KBM-7 (cell line): ENCODE measurements around the gene GRM6.

ENCODE experiments used
- DNase-seq: peaks from one replicate; pipeline ENCODE4 v3.0.0-alpha.2; 2015
- in situ Hi-C: fragments of 300-500 bp; cut with MboI; formaldehyde crosslinking; loops from 2 replicates; pipeline ENCODE4 v1.14.3; 2020; ENCODE audit warnings: low sequenced_read_pairs, low pct_unique_long_range_greater_than_20kb, mixed read lengths

The GRM6 gene

DNA sequence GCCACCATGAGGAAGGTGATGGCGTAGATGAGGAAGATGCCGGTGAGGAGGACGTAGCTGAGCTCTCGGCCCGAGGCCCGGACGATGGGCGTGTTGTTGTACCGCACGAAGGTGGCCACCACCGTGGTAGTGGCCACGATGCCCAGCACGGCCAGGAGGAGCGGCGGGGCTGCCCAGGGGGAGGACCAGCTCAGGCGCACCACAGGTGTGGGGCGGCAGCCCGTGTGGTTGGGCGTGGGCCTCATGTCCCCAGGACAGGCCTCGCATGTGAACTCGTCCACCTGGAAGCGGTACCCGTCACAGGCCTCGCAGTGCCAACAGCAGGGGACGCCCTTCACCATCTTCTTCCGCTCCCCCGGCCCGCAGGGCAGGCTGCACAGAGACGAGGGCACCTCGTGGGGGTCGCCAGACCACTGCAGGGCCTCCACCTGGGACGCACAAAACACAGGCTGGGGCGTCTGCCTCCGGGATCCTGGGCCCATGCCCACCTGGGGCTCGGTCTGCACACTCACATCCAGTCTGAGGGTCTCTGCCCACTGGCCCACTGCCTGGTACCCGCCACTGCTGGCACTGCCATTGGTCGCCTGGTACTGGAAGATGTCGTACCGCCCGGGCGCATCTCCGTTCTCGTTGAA is 8.7 kb downstream of the GRM6 start:
- DNase-seq, result no peak

DNA sequence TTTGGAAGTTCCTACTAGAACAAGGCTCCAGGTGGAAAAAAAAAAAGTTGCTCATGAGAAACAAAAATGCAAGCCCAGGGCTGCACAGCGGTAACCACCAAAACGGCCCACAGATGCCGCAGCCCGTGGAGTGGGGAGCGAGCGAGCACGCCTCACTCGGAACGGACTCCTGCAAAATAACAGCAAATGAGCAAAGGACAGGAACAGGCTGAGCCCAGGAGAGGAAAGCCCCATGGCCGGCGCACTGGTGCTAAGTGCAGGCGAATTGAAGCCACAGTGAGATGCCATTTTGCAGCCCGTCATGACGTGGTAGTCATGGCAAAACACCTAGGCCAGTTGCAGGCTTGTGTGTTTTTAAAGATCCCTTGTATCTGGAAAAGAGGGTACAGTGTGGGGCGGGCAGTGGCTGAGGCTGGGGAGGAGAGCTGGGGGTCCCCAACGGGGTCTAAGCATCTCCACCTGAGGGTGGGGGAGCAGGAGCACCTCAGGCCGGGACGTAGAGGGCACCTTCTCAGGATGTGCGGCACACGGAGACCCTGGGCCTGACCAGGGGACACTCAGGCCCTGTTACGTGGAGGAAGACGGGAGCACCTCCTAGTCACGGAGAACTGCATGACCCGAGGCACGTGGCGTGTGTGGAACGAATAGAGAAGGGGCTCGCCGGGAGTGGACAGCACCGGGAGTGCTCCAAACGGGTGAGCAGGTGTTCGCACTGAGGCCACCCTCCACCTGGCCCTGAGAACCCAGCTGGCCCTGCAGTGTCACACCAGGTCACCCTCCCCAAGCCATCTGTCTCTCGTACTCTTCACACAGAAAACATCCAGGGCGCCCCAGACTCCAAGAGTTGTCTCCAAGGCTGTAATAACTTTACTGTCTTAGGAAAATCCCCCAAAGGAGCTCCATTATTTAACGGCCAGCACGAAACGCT is 10.7 kb downstream of the GRM6 start:
- no peak for DNase-seq
- in situ Hi-C loops, result no loop called here

More for the DNA sequence above, 8.7 kb downstream of the GRM6 start:
- in situ Hi-C loops, result no loop called here

DNA sequence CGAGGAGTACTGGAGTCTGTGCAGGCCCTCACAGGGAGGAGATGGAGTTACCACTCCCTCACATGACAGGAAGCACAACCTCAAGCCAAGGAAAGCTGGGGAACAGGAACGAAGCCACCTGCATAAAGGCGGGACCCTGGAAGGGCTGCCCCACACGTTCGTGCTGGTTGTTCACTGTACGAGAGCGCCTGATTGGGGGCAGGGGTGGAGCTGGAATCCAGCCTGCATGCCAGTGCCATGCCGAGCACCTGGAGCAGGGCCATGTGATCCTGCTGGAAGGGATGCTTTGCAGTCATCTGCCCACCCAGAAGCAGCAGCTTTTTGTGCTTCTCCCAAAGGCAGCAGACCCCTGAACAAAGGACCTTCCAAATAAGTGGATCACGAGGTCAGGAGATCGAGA is 11.4 kb downstream of the GRM6 start:
- in situ Hi-C loops, result no loop called here
- no peak for DNase-seq

DNA sequence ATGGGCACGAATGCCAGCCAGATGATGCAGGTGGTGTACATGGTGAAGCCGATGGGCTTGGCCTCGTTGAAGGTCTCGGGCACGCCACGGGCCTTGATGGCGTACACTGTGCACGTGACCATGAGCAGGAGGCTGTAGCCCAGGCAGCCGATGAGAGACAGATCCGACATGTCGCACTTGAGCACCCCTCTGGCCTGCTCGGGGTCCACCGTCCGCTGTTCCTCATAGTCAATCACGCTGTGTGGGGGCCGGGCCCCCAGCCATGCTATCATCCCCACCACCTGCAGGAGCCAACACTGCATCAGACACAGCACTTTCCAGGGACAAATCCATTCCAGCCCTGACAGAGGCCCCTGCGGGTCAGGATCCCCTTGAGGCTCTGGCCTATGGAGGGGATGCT is 12.2 kb downstream of the GRM6 start:
- DNase-seq, result no peak

DNA sequence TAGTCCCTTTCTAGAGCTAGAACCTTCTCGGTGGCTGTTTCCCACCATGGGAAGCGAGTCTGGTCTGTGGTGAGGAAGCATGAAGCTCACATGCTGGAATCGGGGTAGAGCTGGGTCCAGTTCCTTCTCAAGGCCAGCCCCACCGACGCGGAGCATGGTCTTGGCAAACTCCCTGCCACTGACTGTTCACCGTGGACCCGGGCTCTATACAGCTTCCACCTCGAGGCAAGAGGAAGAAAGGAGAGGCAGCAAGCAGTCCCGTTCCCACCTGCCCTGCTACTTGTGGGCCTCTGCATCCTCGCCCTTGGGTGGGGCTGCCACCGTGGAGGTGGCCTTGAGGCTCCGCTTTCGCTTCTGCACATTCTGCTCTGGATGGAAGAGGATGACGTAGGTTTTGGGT is 13.7 kb downstream of the GRM6 start:
- no peak for DNase-seq
- in situ Hi-C loops, result no loop called here

More for the DNA sequence above, 12.2 kb downstream of the GRM6 start:
- in situ Hi-C loops, result no loop called here

DNA sequence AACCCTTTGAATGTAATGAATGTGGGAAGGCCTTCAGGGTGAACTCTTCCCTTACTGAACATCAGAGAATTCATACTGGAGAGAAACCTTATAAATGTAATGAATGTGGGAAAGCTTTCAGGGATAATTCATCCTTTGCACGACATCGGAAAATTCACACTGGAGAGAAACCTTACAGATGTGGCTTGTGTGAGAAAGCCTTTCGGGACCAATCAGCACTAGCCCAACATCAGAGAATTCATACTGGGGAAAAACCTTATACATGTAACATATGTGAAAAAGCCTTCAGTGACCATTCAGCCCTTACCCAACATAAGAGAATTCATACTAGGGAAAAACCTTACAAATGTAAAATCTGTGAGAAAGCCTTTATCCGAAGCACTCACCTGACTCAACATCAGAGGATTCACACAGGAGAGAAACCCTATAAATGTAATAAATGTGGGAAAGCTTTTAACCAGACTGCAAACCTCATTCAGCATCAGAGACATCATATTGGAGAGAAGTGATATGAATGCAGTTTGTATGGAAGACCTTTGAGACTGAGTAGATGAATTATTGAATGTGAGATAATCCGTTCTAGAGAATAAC is 29.6 kb downstream of the GRM6 start:
- DNase-seq, result no peak
- in situ Hi-C loops, result no loop called here

DNA sequence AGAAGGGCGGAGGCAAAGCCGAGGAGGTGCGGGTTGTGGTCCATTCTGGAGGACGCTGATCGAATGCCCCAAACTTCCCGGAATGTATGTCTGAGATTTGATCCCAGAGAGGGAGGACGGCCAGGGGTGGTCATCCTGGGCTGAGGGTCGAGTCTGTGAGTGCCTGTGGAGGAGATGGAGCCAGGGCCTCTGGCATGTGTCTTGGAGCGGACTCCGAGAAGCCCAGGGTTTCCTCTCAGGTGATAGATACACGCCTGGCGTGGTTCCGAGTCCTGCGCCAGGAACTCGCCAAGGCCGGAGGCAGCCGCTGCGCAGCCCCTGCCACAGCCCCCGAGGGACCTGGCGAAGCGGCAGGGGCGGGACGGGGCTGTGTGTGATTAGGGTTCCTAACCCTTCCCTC is 53.8 kb downstream of the GRM6 start:
- in situ Hi-C loops, result no loop called here
- DNase-seq, result no peak

DNA sequence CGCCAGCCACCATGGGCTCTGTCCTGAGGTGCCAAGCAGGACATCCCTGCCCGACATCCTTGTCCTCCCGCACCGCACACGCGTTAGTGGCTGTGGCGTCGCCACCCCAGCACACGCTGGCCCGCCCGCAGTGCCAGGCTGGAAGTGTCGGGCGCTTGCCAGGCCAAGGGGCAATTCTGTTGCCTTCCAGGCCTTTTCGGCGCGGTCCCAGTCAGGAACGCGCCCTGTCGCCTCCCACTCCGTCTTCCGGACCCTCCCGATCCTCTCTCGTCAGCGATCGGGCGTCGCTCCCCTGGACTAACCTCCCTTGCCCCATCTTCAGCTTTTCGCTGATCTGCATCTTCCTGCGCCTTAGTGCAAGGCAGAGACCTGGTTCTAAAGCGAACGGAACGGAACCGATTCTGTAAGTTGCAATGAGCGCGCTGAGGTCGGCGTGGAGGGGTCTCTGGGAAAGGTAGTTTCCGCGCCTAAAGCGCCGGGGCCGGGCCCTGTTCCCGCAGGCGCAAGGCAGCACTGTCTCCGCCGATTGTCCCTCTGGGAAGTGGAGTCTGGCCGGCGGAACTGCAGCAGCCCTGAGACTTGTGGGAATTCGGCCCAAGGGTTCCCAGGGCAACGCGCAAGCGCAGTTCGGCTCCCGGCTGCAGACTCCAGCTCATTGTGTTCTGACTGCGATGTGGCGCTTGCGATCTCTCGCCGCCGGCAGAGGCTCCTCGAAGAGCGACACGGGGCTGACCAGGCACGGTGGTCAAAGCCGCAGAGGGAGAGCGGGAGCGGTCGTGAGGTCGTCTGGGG is 54.4 kb downstream of the GRM6 start, which contains the start of gene ZNF454:
TSS of gene ZNF454 (plus strand) at position 630 of the 792 bp plus-strand sequence. CDS start 1,594 bp downstream, outside the sequence.
- in situ Hi-C loops, result no loop called here
- no peak for DNase-seq

DNA sequence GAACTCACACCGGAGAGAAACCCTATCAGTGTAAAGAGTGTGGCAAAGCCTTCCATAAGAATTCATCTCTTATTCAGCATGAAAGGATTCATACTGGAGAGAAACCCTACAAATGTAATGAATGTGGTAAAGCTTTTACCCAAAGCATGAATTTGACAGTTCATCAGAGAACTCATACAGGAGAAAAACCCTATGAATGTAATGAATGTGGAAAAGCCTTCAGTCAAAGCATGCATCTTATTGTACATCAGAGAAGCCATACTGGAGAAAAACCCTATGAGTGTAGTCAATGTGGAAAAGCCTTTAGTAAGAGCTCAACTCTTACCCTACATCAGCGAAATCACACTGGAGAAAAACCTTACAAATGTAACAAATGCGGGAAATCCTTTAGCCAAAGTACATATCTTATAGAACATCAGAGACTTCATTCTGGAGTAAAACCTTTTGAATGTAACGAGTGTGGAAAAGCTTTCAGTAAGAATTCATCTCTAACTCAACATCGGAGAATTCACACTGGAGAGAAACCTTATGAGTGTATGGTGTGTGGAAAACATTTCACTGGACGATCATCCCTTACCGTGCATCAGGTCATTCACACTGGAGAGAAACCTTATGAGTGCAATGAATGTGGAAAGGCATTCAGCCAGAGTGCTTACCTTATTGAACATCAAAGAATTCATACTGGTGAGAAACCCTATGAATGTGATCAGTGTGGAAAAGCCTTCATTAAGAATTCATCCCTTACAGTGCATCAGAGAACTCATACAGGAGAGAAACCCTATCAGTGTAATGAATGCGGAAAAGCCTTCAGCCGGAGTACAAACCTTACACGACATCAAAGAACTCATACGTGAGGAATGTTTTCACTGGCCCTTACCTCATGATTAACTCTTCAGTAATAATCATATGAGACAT is 63.0 kb downstream of the GRM6 start:
- in situ Hi-C loops, result no loop called here
- DNase-seq, result no peak
